HG03045 (cell line): ENCODE results near the gene RPH3AL.

Experiments
- ATAC-seq: cut with Tn5 transposase; IDR thresholded peaks from one replicate; pipeline ENCODE4 v1.9.1; 2021; ENCODE audit warnings: mild to moderate bottlenecking, moderate library complexity; ENCODE audit not compliant: unreplicated experiment

RPH3AL gene

GRCh38 chr17:303168-303567, 49.4 kb downstream of the RPH3AL start:
- no peak for ATAC-seq

DNA sequence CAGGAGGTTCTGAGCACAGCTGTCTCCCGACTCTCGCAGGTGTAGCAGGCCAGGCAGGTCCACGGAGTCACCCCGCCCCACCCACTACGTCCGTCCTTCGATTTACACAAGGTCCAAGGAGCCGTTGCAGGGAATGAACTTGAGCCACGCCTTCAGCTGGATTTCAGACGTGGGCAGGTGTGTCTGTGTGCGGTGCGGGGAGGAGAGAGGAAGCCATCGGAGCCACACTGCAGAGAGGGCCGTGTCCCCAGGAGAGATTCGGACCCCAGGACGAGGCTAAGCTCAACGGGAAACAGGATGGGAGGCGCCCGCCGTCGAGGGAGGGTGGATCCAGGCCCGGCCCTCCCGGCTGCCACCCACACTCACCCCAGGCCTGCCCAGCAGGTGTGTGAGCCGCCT, 50.3 kb downstream of the RPH3AL start:
- ATAC-seq: no peak

DNA sequence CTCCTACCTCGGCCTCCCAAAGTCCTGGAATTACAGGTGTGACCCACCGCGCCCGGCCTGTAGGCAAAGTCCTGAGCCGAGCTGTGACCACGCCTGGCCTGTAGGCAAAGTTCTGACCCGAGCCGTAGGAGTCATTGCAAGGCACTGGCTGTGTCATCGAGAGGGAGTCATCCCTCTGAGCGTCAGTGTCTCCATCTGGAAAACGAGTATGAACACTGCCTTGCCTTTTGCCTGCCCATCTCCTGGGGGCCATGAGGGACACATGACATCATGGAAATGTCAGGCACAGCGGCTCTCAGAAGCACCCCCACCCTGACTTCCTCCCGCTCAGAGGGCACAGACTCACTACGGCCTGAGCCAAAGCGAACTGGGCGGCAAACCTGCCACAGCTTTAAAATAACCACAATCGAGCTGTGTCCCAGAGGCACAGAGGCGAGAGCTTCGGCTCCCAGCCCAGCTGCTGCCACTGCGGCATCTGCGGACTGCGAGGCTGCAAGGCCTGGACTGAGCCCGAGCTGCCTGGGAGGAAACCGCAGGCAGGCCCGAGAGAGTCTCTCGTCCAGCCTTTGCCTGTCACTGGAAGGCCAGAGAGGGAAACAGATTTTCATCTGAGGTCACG, 50.8 kb downstream of the RPH3AL start:
- no peak for ATAC-seq

- ATAC-seq: no peak
Observed at GRCh38 chr17:300881-301280, 51.7 kb downstream of the RPH3AL start.

DNA sequence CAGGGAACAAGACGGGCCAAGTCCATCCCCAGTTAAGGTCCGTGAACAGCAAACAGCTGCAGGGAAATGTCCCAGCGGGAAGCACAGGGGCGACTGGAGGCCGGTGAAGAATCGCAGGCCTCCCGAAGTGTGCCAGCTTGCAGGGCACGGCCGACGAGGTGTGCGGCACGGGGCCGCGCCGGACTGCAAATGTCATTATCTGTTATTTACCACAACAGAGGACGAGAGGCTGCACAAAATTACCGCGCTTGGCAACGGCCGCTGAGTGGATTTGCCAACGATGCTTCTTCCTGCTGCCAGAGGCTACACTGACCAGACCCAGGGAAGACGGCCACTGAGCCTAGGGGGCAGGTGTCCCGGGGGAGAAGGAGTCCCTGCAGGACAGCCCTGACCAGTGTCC, 53.1 kb downstream of the RPH3AL start:
- no peak for ATAC-seq

GRCh38 chr17:298791-299450, 53.7 kb downstream of the RPH3AL start:
- no peak for ATAC-seq

DNA sequence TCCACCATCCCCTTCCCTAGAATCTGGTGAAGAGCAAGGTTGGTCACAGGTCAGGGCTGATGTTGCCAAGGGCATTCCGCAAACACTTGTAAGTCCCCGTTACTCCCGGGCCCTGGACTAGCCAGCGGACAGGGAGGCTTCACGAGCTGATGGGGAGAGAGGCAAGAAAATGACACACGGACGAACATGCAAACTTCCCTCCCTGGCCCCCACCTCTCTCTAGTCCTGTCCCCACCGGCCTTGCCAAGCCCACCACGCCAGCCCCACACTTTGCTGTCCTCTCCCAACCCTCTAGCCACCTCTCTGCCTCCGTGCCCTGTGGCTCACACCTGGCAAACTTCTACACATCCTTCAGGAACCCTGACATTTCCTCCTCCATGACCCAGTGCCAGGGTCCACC, 54.8 kb downstream of the RPH3AL start:
- ATAC-seq: no peak

DNA sequence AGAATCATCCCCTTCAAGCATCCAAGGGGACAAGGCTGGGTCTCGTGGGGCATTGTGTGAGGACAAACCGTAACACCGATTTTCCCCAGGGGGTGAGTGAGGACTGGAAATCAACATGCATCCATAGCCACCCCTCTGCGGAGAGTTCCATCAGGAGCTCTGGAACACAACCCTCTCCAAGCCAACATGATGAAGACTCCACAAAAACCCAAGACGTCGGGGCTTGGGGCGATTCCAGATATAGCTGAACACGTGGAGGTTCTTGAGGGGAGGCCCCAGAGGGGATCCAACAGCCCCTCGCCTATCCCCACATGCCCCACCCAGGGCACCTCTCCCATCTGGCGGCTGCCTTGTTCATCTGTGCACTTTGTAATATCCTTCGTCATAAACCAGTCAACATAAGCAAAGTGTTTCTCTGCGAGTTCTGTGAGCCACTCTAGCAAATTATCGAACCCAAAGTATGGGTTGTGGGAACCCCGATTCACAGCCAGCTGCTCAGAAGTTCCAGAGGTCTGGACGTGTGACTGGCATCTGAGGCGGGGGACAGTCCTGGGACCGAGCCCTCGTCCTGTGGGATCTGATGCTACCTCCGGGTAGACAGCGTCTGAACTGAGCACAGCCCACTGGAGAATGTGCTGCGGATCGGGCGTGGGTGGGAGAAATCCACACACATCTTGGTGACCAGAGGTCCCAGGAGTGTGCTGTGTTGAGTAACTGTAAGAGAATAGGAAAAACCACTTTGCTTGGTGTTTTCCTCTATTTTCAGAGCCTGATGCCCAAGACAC, 55.5 kb downstream of the RPH3AL start:
- no peak for ATAC-seq

- no peak for ATAC-seq
Observed at GRCh38 chr17:296379-296778, 56.2 kb downstream of the RPH3AL start.

GRCh38 chr17:292531-293382, 59.9 kb downstream of the RPH3AL start:
- ATAC-seq: no peak

- ATAC-seq: no peak
Observed at GRCh38 chr17:292016-292415, 60.6 kb downstream of the RPH3AL start.

GRCh38 chr17:291587-291986, 61.0 kb downstream of the RPH3AL start:
- ATAC-seq: no peak

GRCh38 chr17:290626-291025, 62.0 kb downstream of the RPH3AL start:
- no peak for ATAC-seq

GRCh38 chr17:290121-290521, 62.5 kb downstream of the RPH3AL start:
- ATAC-seq: no peak

GRCh38 chr17:289409-289808, 63.2 kb downstream of the RPH3AL start:
- ATAC-seq: no peak

DNA sequence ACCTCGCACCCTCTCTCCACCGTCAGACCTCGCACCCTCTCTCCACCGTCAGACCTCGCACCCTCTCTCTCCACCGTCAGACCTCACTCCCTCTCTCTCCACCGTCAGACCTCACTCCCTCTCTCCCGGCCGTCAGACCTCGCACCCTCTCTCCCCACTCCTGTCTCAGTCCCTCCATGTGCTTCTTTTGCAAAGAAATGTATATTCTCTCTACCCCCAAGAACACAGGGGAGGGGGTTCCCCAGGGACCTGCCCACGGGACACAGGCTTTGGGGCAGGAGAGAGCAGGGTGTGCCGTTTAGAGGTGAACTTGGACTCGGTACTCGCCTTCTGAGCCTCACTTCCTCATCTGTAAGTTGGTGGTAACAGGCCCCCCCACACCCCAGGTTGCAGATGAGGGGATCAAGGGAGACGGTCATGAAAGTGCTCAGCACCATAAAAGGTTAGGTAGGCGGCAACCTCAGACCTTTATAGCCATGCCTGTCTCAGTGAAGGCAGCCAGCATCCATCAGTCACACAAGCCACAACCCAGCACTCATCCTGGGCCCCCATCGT, 63.7 kb downstream of the RPH3AL start:
- no peak for ATAC-seq

DNA sequence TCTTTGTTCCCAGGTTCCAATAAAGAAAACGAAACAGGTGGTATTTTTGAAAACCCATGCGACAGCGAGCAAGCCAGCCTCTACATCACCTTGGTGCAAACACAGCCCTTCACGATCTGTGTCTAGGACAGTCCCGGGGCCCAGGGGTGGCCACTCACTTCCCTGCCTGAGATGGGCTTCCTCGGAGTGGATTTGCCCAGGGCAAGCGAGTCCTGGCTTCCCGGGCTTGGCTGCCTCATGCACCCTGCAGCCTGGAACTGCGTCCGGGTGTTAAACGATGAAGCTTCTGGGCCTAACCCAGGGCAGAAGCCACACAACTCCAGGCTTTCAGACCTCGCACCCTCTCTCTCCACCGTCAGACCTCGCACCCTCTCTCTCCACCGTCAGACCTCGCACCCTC, 66.0 kb downstream of the RPH3AL start:
- ATAC-seq: no peak

DNA sequence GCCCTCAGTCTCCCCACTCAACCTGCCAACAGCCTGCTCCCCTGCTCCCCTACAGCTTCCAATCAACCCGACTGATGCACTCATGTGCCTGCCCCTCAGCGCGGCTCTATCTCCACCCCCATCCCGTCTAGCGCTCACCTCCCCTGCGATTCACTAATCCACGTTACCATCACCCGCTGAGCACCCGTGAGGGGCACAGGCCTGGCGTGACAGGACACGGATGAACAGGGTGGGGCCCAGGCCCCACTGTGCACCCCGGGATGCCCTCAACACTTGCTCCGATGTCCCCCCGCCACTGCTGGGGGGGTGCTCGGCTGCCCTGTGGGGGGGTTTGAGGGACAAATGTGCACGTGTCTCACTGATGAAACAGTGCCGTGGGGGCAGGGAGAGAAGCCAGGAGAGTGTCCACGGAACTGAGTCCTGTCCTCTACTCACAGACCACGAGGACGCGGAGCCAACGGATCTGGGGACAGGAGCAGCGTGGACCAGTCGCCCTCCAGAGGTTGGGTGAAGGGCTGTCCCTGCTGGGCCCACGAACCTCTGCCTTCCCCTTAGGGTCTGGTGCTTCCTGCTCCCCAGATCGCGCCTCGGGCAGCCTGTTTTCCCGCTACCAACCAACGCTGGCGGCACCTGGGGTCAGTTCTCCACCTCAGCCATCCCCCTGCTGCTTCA, 66.7 kb downstream of the RPH3AL start:
- ATAC-seq: no peak

- no peak for ATAC-seq
Observed at GRCh38 chr17:284676-285355, 67.8 kb downstream of the RPH3AL start.
